K562 (cell line): Measurements from ENCODE around the gene POLR3A. TPM values are rescaled to one million over a fixed set of nuclear protein-coding genes. Genes with fewer than 3 reads are reported as not detected.

Experiments used
- ATAC-seq: fragments of 200-7000 bp; cut with Tn5 transposase; 3 replicates; pipeline ENCODE4 v1.9.1; 2020; ENCODE audit warnings: moderate library complexity
- BruUV-seq: library from RNA; stranded (reverse); fragments of 400-500 nt; replicated peaks from 2 replicates; lab custom pipeline; 2021; lab: Mats Ljungman, UMichigan
- CTCF ChIA-PET: fragments of 300-600 bp; formaldehyde crosslinking; extraction: SDS; loops from one replicate; lab custom pipeline; 2021; ENCODE audit warnings: low intra/inter-chr PET ratio; lab: Yijun Ruan, JAX
- POLR2A ChIA-PET: fragments of 300-600, 350-650 bp; sonication (Branson Sonifier 250); formaldehyde crosslinking; extraction: SDS; loops from one replicate; lab custom pipeline; 2021; ENCODE audit warnings: antibody characterized with exemption, inconsistent platforms; lab: Yijun Ruan, JAX
- DNase-seq, 4 experiments: peaks; one replicate each; pipeline versions ENCODE4 v3.0.0 to v3.0.0-alpha.2; 2011 to 2018; ENCODE audit warnings: low spot score in 3 of 4, mixed read lengths in 3 of 4; ENCODE audit errors: extremely low read depth in 1 of 4
- FAIRE-seq: peaks from 2 replicates; lab custom pipeline; 2011; peaks lifted over from hg19 to GRCh38; lab: Jason Lieb, UNC
- H2AFZ ChIP-seq: 2 replicates; pipeline ENCODE4 v1.6.0; 2011; ENCODE audit warnings: low read depth, low read length, control low read depth, inconsistent platforms
- H3K27ac ChIP-seq: fragments of 200-600 bp; 3 replicates; pipeline ENCODE4 v1.8.0; 2011; ENCODE audit warnings: low read depth, mild to moderate bottlenecking, control low read depth, inconsistent platforms, low read length, moderate library complexity, mixed read lengths; ENCODE audit errors: extremely low read depth
- H3K27me3 ChIP-seq, 2 experiments: fragments of 300-600 bp in 1 of 2; 2 replicates in 1 of 2; 3 replicates in 1 of 2; pipeline versions ENCODE4 v1.6.0 to v1.8.0; 2011; ENCODE audit warnings: inconsistent platforms in 2 of 2, low read length in 2 of 2, mild to moderate bottlenecking in 1 of 2, mixed read lengths in 1 of 2, moderate library complexity in 1 of 2; ENCODE audit not compliant: control insufficient read depth in 2 of 2, insufficient read depth in 2 of 2
- H3K36me3 ChIP-seq: fragments of 300-600 bp; 3 replicates; pipeline ENCODE4 v1.8.0; 2011; ENCODE audit warnings: mild to moderate bottlenecking, low read length, inconsistent platforms; ENCODE audit not compliant: control insufficient read depth, insufficient read depth
- H3K4me1 ChIP-seq, 2 experiments: fragments of 200-600 bp in 1 of 2; replicated peaks in 1 of 2; 2 replicates in 1 of 2; 3 replicates in 1 of 2; pipeline versions ENCODE4 v1.5.1 to v1.8.0; 2011; ENCODE audit warnings: inconsistent platforms in 2 of 2, low read length in 2 of 2, mild to moderate bottlenecking in 1 of 2, mixed read lengths in 1 of 2, moderate library complexity in 1 of 2; ENCODE audit not compliant: control insufficient read depth in 2 of 2, insufficient read depth in 2 of 2
- H3K4me2 ChIP-seq: 2 replicates; pipeline ENCODE4 v1.6.1; 2011; ENCODE audit warnings: low read length, control low read depth, inconsistent platforms, mixed read lengths; ENCODE audit not compliant: insufficient read depth
- H3K4me3 ChIP-seq: fragments of 200-600 bp; sonication (generic), shearing (Covaris generic); 2 replicates; pipeline ENCODE4 v1.5.1; 2016; ENCODE audit warnings: control low read depth, inconsistent platforms
- H3K79me2 ChIP-seq: fragments of 200-600 bp; 3 replicates; pipeline ENCODE4 v1.8.0; 2011; ENCODE audit warnings: low read length, inconsistent platforms; ENCODE audit not compliant: control insufficient read depth, insufficient read depth
- H3K9ac ChIP-seq, 2 experiments: 2 replicates each; pipeline versions ENCODE4 v1.6.0 to v1.6.1; 2011; ENCODE audit warnings: low read depth in 2 of 2, low read length in 2 of 2, control low read depth in 1 of 2, inconsistent platforms in 1 of 2, mild to moderate bottlenecking in 1 of 2, mixed read lengths in 1 of 2; ENCODE audit not compliant: insufficient read depth in 1 of 2
- H3K9me1 ChIP-seq: one replicate; pipeline ENCODE4 v1.6.0; 2011; ENCODE audit warnings: inconsistent platforms, mild to moderate bottlenecking, low read length, moderate library complexity; ENCODE audit not compliant: control insufficient read depth, insufficient read depth
- H3K9me3 ChIP-seq: replicated peaks from 2 replicates; pipeline ENCODE4 v1.5.1; 2011; ENCODE audit warnings: low read depth, low read length, inconsistent platforms; ENCODE audit not compliant: control insufficient read depth, insufficient read depth
- H4K20me1 ChIP-seq: replicated peaks from 2 replicates; pipeline ENCODE4 v1.6.1; 2011; ENCODE audit warnings: low read length, inconsistent platforms, mixed read lengths; ENCODE audit not compliant: control insufficient read depth, insufficient read depth
- FOXO4 ChIP-seq: fragments of 450-650 bp; formaldehyde crosslinking; IDR thresholded peaks from 2 replicates; pipeline ENCODE4 v1.4.0; 2020; ENCODE audit warnings: mild to moderate bottlenecking, moderate library complexity
- NRF1 ChIP-seq, 2 experiments: fragments of 450-650 bp; IDR thresholded peaks in 1 of 2; conservative IDR thresholded peaks in 1 of 2; 2 replicates each; pipeline ENCODE4 v1.6.1; 2014; ENCODE audit warnings: mild to moderate bottlenecking in 2 of 2
- PBX2 ChIP-seq, 2 experiments: IDR thresholded peaks in 1 of 2; conservative IDR thresholded peaks in 1 of 2; 2 replicates each; pipeline ENCODE4 v1.6.1; 2016; ENCODE audit warnings: low read depth in 2 of 2, mild to moderate bottlenecking in 1 of 2, missing compliant biosample characterization in 1 of 2, missing genetic modification characterization in 1 of 2, moderate library complexity in 1 of 2
- POLR3G ChIP-seq: IDR thresholded peaks from 2 replicates; pipeline ENCODE4 v1.6.1; 2011; ENCODE audit not compliant: insufficient read length, insufficient replicate concordance; ENCODE audit errors: extremely low read depth
- SMAD1 ChIP-seq: fragments of 150-350 bp; IDR thresholded peaks from 2 replicates; pipeline ENCODE4 v1.6.1; 2014; ENCODE audit warnings: low read length, low read depth; ENCODE audit not compliant: partially characterized antibody
- VEZF1 ChIP-seq: fragments of 200-800 bp; sonication (Bioruptor generic); IDR thresholded peaks from 2 replicates; pipeline ENCODE4 v1.6.1; 2017; ENCODE audit warnings: missing genetic modification characterization, missing compliant biosample characterization
- ZBTB33 ChIP-seq: sonication (generic); formaldehyde crosslinking; IDR thresholded peaks from 2 replicates; pipeline ENCODE4 v1.8.1; 2023; ENCODE audit warnings: mild to moderate bottlenecking, missing genetic modification reagents
- ZNF121 ChIP-seq: sonication (generic); formaldehyde crosslinking; conservative IDR thresholded peaks from 2 replicates; pipeline ENCODE4 v1.8.0; 2022; ENCODE audit warnings: missing genetic modification reagents
- ZNF398 ChIP-seq: fragments of 250-450 bp; sonication (Bioruptor Pico); IDR thresholded peaks from 2 replicates; pipeline ENCODE4 v1.8.0; 2021; ENCODE audit warnings: moderate library complexity, mild to moderate bottlenecking, inconsistent platforms
- ZNF79 ChIP-seq: fragments of 250-450 bp; sonication (Bioruptor Pico); IDR thresholded peaks from 2 replicates; pipeline ENCODE4 v1.4.0; 2020; ENCODE audit warnings: low read depth, mild to moderate bottlenecking, moderate library complexity
- WGBS: fragments of 100-300 bp; shearing (Covaris generic); methylation state at CpG from one replicate; pipeline ENCODE4 v1.1.6; 2016; ENCODE audit warnings: low coverage, mixed read lengths; ENCODE audit not compliant: insufficient coverage; ENCODE audit errors: missing lambda C conversion rate; 5-methylcytosine and 5-hydroxymethylcytosine counted together
- in situ Hi-C: fragments of 300-500 bp; cut with MboI; formaldehyde crosslinking; loops from 4 replicates; pipeline ENCODE4 v1.15.0; 2018; ENCODE audit warnings: inconsistent platforms, mixed read lengths
- intact Hi-C: fragments of 100-400 bp; cut with micrococcal nuclease; formaldehyde crosslinking; loops from 2 replicates; pipeline ENCODE4 v1.14.2; 2022
- polyA plus RNA-seq, 8 experiments: library from polyadenylated mRNA; depleted of rRNA in 4 of 8; stranded (reverse) in 5 of 8; unstranded in 3 of 8; fragments of >200 nt; fragmentation: Nextera tagmentation in 2 of 8; fragmentation: Illumina TruSeq in 1 of 8; extraction: Ambion mirVana in 2 of 8; extraction: Trizol in 1 of 8; gene quantifications; 2 replicates each; pipeline versions ENCODE4 v1.2.1 to v1.2.3, GENCODE V29; 2011 to 2014; ENCODE audit warnings: inconsistent platforms in 1 of 8, missing spikeins in 1 of 8
- total RNA-seq, 7 experiments: library from RNA; depleted of rRNA in 6 of 7; stranded (reverse); fragments of >200 nt in 6 of 7; fragmentation: Illumina TruSeq in 2 of 7; extraction: Trizol in 2 of 7; gene quantifications; 2 replicates each; pipeline versions ENCODE4 v1.2.1 to v1.2.3, GENCODE V29; 2011 to 2021; ENCODE audit warnings: low replicate concordance in 1 of 7

Gene POLR3A
- total and polyA plus RNA-seq, 9 of the 15 experiments (the other 6 are each of a cell fraction or from before 2014, with no cell fraction given), result 14.9 to 37.0 (median 26.7) TPM

GRCh38 chr10:77984986-77985385 is 44.3 kb downstream of the POLR3A start:
- POLR2A ChIA-PET, result no interaction called here
- no TSS peak for BruUV-seq
- Histone ChIP-seq H2AFZ (no peak overlapping the region), H4K20me1 (no peaks in the 10 kb centered on the region), H3K4me2 (no peak overlapping the region), H3K4me1 (peaks cover 0 to 7% of the 10 kb centered on the region in 2 experiments; a peak in 2 of 5 replicates), H3K9me1 (no peaks in the 10 kb centered on the region), H3K79me2 (no peaks in the 10 kb centered on the region), H3K9me3 (no peaks in the 10 kb centered on the region), H3K36me3 (peaks cover 96% of the 10 kb centered on the region), H3K27me3 (no peaks in the 10 kb centered on the region), H3K9ac (no peak overlapping the region), H3K27ac (no peak overlapping the region), H3K4me3 (no peak overlapping the region)
- DNase-seq, result no peak
- FAIRE-seq, result no peak
- intact Hi-C loops (loop anchor here (5.0 kb wide), 1 partner anchor 37 kb away; no protein-coding TSS in a partner anchor), in situ Hi-C loops (no loop called here)
- CTCF ChIA-PET, result no interaction called here
- WGBS, result 94% methylated on average over 4 of the region's 4 CpGs
- ATAC-seq, result no peak
- TF ChIP-seq POLR3G, result no peak
- no peak for TF ChIP-seq VEZF1 (CRISPR knock-in tag)
- TF ChIP-seq ZBTB33, result no peak
- no peak for TF ChIP-seq ZNF79 (CRISPR knock-in tag)
- no peak for TF ChIP-seq ZNF121 (CRISPR knock-in tag)
- no peak for TF ChIP-seq PBX2 (CRISPR knock-in tag; IDR thresholded peaks at IDR 0.05; ENCODE audit: low read depth)
- no peak for TF ChIP-seq PBX2 (tag; conservative IDR thresholded peaks at IDR 0.05; ENCODE audit: low read depth)
- TF ChIP-seq NRF1 (conservative IDR thresholded peaks at IDR 0.05 in 1 of 2, IDR thresholded peaks at IDR 0.05 in 1 of 2), result no peak
- no peak for TF ChIP-seq FOXO4 (CRISPR knock-in tag)
- TF ChIP-seq ZNF398 (CRISPR knock-in tag), result no peak
- no peak for TF ChIP-seq SMAD1
